Measurements from ENCODE around the gene DMRTB1.

DMRTB1 gene

GRCh38 chr1:53473463-53473862 is 14.3 kb downstream of the DMRTB1 start:
- no peak overlapping the region for H3K4me3 ChIP-seq (ENCODE audit: insufficient read depth, low read depth, low read length)
- no peaks in the 10 kb centered on the region for H3K4me1 ChIP-seq (ENCODE audit: control insufficient read depth, insufficient read depth, low read length)
- no peaks in the 10 kb centered on the region for H3K27me3 ChIP-seq (ENCODE audit: control insufficient read depth, insufficient read depth, low read length, poor library complexity, severe bottlenecking)
- WGBS, 2 experiments = 80 to 84% methylated on average over 2 to 3 of the region's 3 CpGs
- H3K27ac ChIP-seq (ENCODE audit: insufficient read depth, low read depth, low read length, poor library complexity, severe bottlenecking) = no peak overlapping the region
- H3K36me3 ChIP-seq (ENCODE audit: control insufficient read depth, insufficient read depth, low read length) = no peaks in the 10 kb centered on the region
- H3K9me3 ChIP-seq (ENCODE audit: control insufficient read depth, low read length) = no peaks in the 10 kb centered on the region

DNA sequence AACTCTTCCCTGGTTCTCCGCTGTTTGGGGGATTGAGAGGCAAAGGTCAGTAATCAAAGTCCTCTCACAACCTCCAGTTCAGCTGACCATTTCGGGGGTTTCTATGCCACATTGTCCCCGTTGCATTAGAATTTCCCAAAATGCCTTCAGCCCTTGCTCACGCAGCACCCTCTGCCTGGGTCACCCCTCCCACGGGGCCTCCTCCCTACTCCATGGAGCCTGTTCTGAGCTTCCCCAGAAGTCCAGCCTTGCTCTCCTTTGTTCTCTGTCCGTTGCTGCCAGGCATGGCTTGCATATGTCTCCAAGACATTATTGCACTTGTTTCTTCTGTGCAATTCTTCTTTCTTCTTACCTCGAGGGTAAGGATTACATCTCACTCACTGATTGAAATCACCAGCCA is 16.5 kb downstream of the DMRTB1 start:
- H3K9me3 ChIP-seq (ENCODE audit: control insufficient read depth, low read length) = no peaks in the 10 kb centered on the region
- H3K4me3 ChIP-seq (ENCODE audit: insufficient read depth, low read depth, low read length) = no peak overlapping the region
- WGBS, 2 experiments = 89 to 91% methylated on average over 7 of the region's 7 CpGs
- H3K36me3 ChIP-seq (ENCODE audit: control insufficient read depth, insufficient read depth, low read length) = no peaks in the 10 kb centered on the region
- no peaks in the 10 kb centered on the region for H3K27me3 ChIP-seq (ENCODE audit: control insufficient read depth, insufficient read depth, low read length, poor library complexity, severe bottlenecking)
- no peak overlapping the region for H3K27ac ChIP-seq (ENCODE audit: insufficient read depth, low read depth, low read length, poor library complexity, severe bottlenecking)
- no peaks in the 10 kb centered on the region for H3K4me1 ChIP-seq (ENCODE audit: control insufficient read depth, insufficient read depth, low read length)

DNA sequence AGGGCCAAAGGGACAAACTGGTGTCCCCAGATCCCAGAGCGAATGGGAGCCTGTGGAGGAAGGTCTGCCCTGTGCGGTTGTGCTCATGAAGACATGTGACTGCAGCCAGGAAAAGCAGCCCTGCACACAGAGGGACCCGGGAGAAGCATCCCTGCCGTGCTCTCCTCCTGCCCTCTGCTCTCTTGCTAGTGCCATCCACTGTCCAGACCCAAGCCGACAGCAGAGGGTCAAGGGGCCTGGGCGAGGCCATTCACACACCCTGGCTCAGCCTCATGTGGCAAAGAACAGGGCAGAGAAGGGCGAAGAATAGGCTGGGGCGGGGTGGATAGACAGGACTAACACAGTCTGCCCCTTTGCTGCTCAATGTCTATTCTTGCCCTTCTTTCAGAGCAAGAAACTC is 17.4 kb downstream of the DMRTB1 start:
- H3K4me1 ChIP-seq (ENCODE audit: control insufficient read depth, insufficient read depth, low read length) = no peaks in the 10 kb centered on the region
- no peak overlapping the region for H3K4me3 ChIP-seq (ENCODE audit: insufficient read depth, low read depth, low read length)
- H3K27ac ChIP-seq (ENCODE audit: insufficient read depth, low read depth, low read length, poor library complexity, severe bottlenecking) = no peak overlapping the region
- 90 to 94% methylated on average over 8 of the region's 8 CpGs for WGBS, 2 experiments
- H3K27me3 ChIP-seq (ENCODE audit: control insufficient read depth, insufficient read depth, low read length, poor library complexity, severe bottlenecking) = no peaks in the 10 kb centered on the region
- no peaks in the 10 kb centered on the region for H3K36me3 ChIP-seq (ENCODE audit: control insufficient read depth, insufficient read depth, low read length)
- H3K9me3 ChIP-seq (ENCODE audit: control insufficient read depth, low read length) = no peaks in the 10 kb centered on the region

DNA sequence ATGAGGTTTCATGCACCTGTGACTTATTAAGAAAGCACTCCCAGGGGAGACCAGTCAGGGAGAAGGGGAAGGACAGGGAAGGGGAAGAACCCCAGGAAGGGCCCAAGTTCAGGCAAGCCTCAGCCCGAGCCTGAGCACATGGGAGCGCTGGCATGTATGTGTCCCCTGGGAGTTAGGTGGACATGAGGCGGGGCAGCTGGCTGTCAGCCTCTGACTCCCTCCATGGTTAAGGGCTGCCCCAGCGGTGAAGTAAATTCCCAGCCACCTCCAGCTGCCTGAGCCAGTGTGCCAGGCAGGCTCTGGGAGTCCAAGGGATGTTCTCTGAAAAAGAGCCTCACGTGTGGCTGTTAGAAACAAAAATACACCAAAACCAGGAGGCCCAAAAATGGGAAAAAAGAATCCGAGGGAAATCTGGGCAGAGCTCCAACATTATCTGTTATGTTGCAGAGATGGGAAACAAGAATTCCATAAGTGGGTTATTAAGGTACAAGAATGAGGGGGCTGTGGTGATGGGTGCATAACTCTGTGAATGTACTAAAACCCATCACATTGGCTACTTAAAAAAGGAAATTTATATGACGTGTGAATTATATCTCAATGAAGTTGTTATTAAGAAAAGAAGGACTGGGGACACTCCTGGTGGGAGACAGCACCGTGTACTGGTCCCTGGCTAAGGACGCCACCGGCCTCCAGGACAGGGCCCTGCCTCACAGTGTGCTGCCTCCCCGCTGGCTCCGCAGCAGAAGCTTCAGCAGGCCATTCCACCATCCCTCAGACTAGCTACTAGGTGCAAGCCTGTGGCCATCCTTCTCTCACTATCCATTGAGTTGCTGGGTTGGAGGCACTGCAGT is 18.7 kb downstream of the DMRTB1 start:
- Histone ChIP-seq H3K27ac (ENCODE audit: insufficient read depth, low read depth, low read length, poor library complexity, severe bottlenecking) (no peak overlapping the region), H3K4me3 (ENCODE audit: insufficient read depth, low read depth, low read length) (no peak overlapping the region), H3K27me3 (ENCODE audit: control insufficient read depth, insufficient read depth, low read length, poor library complexity, severe bottlenecking) (no peaks in the 10 kb centered on the region), H3K9me3 (ENCODE audit: control insufficient read depth, low read length) (no peaks in the 10 kb centered on the region), H3K4me1 (ENCODE audit: control insufficient read depth, insufficient read depth, low read length) (no peaks in the 10 kb centered on the region), H3K36me3 (ENCODE audit: control insufficient read depth, insufficient read depth, low read length) (no peaks in the 10 kb centered on the region)
- 94% methylated on average over 12 of the region's 12 CpGs for WGBS, 2 experiments

DNA sequence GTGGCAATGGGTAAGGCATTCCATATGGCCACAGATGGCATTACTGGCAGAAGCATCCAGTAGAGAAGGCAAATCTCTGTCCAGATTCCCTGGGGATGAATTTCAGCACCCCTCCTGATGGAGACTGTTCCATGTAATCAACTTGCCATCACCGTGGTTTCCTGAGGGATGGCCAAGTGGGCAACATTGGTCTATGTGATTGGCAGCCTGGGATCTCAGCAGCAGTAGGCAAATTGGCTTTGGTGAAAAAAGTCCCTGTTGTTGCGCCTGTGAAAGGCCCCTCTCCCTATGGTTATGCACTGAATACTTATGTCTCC is 19.3 kb downstream of the DMRTB1 start:
- Histone ChIP-seq H3K9me3 (ENCODE audit: control insufficient read depth, low read length) (no peaks in the 10 kb centered on the region), H3K4me3 (ENCODE audit: insufficient read depth, low read depth, low read length) (no peak overlapping the region), H3K27ac (ENCODE audit: insufficient read depth, low read depth, low read length, poor library complexity, severe bottlenecking) (no peak overlapping the region), H3K27me3 (ENCODE audit: control insufficient read depth, insufficient read depth, low read length, poor library complexity, severe bottlenecking) (no peaks in the 10 kb centered on the region), H3K36me3 (ENCODE audit: control insufficient read depth, insufficient read depth, low read length) (no peaks in the 10 kb centered on the region), H3K4me1 (ENCODE audit: control insufficient read depth, insufficient read depth, low read length) (no peaks in the 10 kb centered on the region)
- 92 to 94% methylated on average over 2 of the region's 2 CpGs for WGBS, 2 experiments

DNA sequence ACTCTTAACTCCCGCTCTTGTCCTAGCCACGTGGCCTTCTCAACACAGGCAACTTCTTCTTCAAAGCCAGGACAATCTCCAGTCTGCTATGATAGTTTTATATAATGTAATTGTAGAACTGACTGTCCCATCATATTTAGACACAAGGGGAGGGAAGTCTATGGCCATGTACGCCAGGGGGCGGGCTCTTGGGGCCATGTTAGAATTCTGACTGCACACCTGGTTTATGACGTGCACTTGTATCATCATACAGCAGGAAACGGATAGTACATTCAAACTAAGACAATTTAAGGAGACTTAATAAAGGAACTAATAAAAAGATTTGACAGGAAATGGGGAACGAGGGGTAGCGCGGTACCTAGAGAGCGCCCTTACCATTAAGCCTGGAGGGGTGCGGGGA is 21.5 kb downstream of the DMRTB1 start:
- no peaks in the 10 kb centered on the region for H3K36me3 ChIP-seq (ENCODE audit: control insufficient read depth, insufficient read depth, low read length)
- no peaks in the 10 kb centered on the region for H3K27me3 ChIP-seq (ENCODE audit: control insufficient read depth, insufficient read depth, low read length, poor library complexity, severe bottlenecking)
- 95 to 96% methylated on average over 11 of the region's 11 CpGs for WGBS, 2 experiments
- H3K4me3 ChIP-seq (ENCODE audit: insufficient read depth, low read depth, low read length) = no peak overlapping the region
- no peaks in the 10 kb centered on the region for H3K4me1 ChIP-seq (ENCODE audit: control insufficient read depth, insufficient read depth, low read length)
- H3K9me3 ChIP-seq (ENCODE audit: control insufficient read depth, low read length) = no peaks in the 10 kb centered on the region
- H3K27ac ChIP-seq (ENCODE audit: insufficient read depth, low read depth, low read length, poor library complexity, severe bottlenecking) = no peak overlapping the region

- WGBS, 2 experiments = 93% methylated on average over 7 of the region's 7 CpGs
- Histone ChIP-seq H3K27me3 (ENCODE audit: control insufficient read depth, insufficient read depth, low read length, poor library complexity, severe bottlenecking) (no peaks in the 10 kb centered on the region), H3K9me3 (ENCODE audit: control insufficient read depth, low read length) (no peaks in the 10 kb centered on the region), H3K4me3 (ENCODE audit: insufficient read depth, low read depth, low read length) (no peak overlapping the region), H3K4me1 (ENCODE audit: control insufficient read depth, insufficient read depth, low read length) (no peaks in the 10 kb centered on the region), H3K36me3 (ENCODE audit: control insufficient read depth, insufficient read depth, low read length) (no peaks in the 10 kb centered on the region), H3K27ac (ENCODE audit: insufficient read depth, low read depth, low read length, poor library complexity, severe bottlenecking) (no peak overlapping the region)
Observed at GRCh38 chr1:53481456-53481855, 22.3 kb downstream of the DMRTB1 start.

DNA sequence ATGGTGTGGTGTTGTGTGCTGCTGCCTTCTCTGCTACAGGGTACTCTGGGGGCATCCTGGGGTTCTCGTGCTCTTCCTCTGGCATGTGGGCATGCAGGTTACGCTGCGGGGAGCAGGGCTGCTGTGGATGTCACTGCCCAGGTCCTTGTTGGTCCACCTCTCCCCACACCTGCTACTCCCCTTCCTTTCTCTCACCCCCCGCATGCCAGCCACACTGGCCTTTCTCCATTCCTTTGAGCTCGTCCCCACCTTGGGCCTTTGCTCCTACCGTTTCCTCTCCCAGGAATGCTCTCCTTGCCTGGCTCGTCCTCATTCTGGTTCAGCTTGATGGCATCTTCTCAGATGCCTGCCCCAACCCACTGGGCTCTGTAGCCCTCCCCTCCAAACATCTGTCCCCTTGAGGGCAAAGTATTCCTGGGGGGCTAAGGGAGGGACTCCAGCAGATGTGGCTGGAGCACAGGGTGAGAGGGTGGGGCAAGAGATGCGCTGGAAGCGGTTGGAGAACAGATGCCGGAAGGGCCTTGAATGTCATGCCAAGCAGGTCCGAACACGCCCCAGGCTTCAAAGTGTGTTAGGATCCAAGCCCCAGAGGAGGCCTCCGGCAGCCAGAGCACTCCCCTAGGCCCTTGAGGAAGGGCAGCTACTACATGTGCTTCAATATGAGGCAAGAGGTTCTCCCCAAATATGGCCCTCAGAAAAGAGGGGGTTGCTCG is 23.4 kb downstream of the DMRTB1 start:
- Histone ChIP-seq H3K9me3 (ENCODE audit: control insufficient read depth, low read length) (no peaks in the 10 kb centered on the region), H3K27ac (ENCODE audit: insufficient read depth, low read depth, low read length, poor library complexity, severe bottlenecking) (no peak overlapping the region), H3K4me1 (ENCODE audit: control insufficient read depth, insufficient read depth, low read length) (no peaks in the 10 kb centered on the region), H3K4me3 (ENCODE audit: insufficient read depth, low read depth, low read length) (no peak overlapping the region), H3K36me3 (ENCODE audit: control insufficient read depth, insufficient read depth, low read length) (no peaks in the 10 kb centered on the region), H3K27me3 (ENCODE audit: control insufficient read depth, insufficient read depth, low read length, poor library complexity, severe bottlenecking) (no peaks in the 10 kb centered on the region)
- 88 to 91% methylated on average over 14 of the region's 14 CpGs for WGBS, 2 experiments

- WGBS, 2 experiments = 88 to 89% methylated on average over 9 of the region's 9 CpGs
- no peak overlapping the region for H3K4me3 ChIP-seq (ENCODE audit: insufficient read depth, low read depth, low read length)
- H3K4me1 ChIP-seq (ENCODE audit: control insufficient read depth, insufficient read depth, low read length) = no peaks in the 10 kb centered on the region
- H3K27me3 ChIP-seq (ENCODE audit: control insufficient read depth, insufficient read depth, low read length, poor library complexity, severe bottlenecking) = no peaks in the 10 kb centered on the region
- no peaks in the 10 kb centered on the region for H3K9me3 ChIP-seq (ENCODE audit: control insufficient read depth, low read length)
- H3K27ac ChIP-seq (ENCODE audit: insufficient read depth, low read depth, low read length, poor library complexity, severe bottlenecking) = no peak overlapping the region
- H3K36me3 ChIP-seq (ENCODE audit: control insufficient read depth, insufficient read depth, low read length) = no peaks in the 10 kb centered on the region
Observed at GRCh38 chr1:53483170-53483569, 24.0 kb downstream of the DMRTB1 start.

- Histone ChIP-seq H3K9me3 (ENCODE audit: control insufficient read depth, low read length) (no peaks in the 10 kb centered on the region), H3K36me3 (ENCODE audit: control insufficient read depth, insufficient read depth, low read length) (no peaks in the 10 kb centered on the region), H3K4me3 (ENCODE audit: insufficient read depth, low read depth, low read length) (no peak overlapping the region), H3K27me3 (ENCODE audit: control insufficient read depth, insufficient read depth, low read length, poor library complexity, severe bottlenecking) (no peaks in the 10 kb centered on the region), H3K4me1 (ENCODE audit: control insufficient read depth, insufficient read depth, low read length) (no peaks in the 10 kb centered on the region), H3K27ac (ENCODE audit: insufficient read depth, low read depth, low read length, poor library complexity, severe bottlenecking) (no peak overlapping the region)
- 86 to 88% methylated on average over 4 of the region's 4 CpGs for WGBS, 2 experiments
Observed at GRCh38 chr1:53483656-53484055, 24.5 kb downstream of the DMRTB1 start.

Data from ectodermal cell (in vitro differentiated cells).